ENCODE measurements around the gene LYST. TPM values are rescaled to one million over a fixed set of nuclear protein-coding genes. Genes with fewer than 3 reads are reported as not detected.

LYST gene
- total and polyA plus RNA-seq, 8 donors: 1.7 to 95.6 (median 17.9) TPM

DNA sequence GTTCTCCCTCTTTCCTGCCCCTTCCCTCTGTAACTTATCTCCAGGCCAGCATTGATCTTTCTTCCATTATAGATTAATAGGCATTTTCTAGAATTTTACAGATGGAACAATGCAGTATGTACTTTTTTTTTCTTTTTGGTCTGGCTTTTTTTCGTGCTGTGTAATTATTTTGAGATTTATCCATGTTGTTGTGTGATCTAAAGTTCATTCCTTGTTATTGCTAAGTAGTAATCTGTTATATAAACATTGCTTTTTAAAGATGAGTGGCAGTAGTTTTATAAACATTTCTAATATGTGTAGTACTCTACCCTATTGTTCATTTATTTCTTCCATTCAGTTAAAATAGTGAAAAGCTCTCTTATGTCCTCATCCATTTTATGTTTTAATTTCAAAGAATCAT lies 5.9 kb downstream of the LYST start:
- WGBS, 5 donors: 39 to 66% (median 50%) methylated on average over 1 of the region's 1 CpG

DNA sequence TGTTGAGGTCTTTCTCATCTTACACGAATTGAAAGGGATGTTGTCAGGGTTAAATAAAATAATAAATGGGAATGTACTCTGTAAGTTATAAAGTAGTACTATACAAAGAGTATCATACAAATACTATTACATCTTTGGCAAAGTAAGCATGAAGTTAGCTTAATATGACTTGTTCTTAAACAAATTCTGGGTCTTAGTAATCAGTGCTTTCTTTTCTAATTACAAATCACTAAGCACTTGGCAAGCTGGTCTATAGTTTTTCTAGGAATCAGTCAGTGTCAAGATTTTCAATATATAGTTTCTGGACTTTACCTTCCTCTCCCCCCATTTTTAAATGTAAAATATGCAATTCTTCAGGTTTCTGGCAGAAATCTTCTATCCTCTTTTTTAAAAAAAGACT lies 6.9 kb downstream of the LYST start:
- DNase-seq: no peak
- Histone ChIP-seq H3K27ac (peak overlapping the region in 1 of 5 donors; percentile 17), H3K27me3 (no peaks in the 10 kb centered on the region), H3K9me3 (no peaks in the 10 kb centered on the region), H3K4me3 (no peak overlapping the region), H3K36me3 (no peaks in the 10 kb centered on the region), H3K4me1 (peaks cover 12 to 70% (median 48%) of the 10 kb centered on the region in 4 donors)
- TF ChIP-seq POLR2A (IDR thresholded peaks at IDR 0.05) (no peak), EP300 (IDR thresholded peaks at IDR 0.05) (no peak)
- 54 to 64% (median 64%) methylated on average over 1 of the region's 1 CpG for WGBS, 5 donors
- intact Hi-C loops (cut with DNase I; ENCODE audit: low total_unique reads): no loop called here

More for the DNA sequence above, 5.9 kb downstream of the LYST start:
- H3K9me3 ChIP-seq: no peaks in the 10 kb centered on the region
- intact Hi-C loops (cut with DNase I; ENCODE audit: low total_unique reads): no loop called here
- no peak overlapping the region for H3K27ac ChIP-seq
- H3K4me3 ChIP-seq: no peak overlapping the region
- peaks cover 16 to 74% (median 52%) of the 10 kb centered on the region in 4 donors for H3K4me1 ChIP-seq
- TF ChIP-seq, protein P1, sequence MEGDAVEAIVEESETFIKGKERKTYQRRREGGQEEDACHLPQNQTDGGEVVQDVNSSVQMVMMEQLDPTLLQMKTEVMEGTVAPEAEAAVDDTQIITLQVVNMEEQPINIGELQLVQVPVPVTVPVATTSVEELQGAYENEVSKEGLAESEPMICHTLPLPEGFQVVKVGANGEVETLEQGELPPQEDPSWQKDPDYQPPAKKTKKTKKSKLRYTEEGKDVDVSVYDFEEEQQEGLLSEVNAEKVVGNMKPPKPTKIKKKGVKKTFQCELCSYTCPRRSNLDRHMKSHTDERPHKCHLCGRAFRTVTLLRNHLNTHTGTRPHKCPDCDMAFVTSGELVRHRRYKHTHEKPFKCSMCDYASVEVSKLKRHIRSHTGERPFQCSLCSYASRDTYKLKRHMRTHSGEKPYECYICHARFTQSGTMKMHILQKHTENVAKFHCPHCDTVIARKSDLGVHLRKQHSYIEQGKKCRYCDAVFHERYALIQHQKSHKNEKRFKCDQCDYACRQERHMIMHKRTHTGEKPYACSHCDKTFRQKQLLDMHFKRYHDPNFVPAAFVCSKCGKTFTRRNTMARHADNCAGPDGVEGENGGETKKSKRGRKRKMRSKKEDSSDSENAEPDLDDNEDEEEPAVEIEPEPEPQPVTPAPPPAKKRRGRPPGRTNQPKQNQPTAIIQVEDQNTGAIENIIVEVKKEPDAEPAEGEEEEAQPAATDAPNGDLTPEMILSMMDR (IDR thresholded peaks at IDR 0.05): no peak
- TF ChIP-seq POLR2AphosphoS5 (IDR thresholded peaks at IDR 0.05) (no peak), POLR2A (IDR thresholded peaks at IDR 0.05) (no peak), EP300 (IDR thresholded peaks at IDR 0.05) (no peak)
- H3K36me3 ChIP-seq: no peaks in the 10 kb centered on the region
- DNase-seq: no peak
- H3K27me3 ChIP-seq: no peaks in the 10 kb centered on the region

DNA sequence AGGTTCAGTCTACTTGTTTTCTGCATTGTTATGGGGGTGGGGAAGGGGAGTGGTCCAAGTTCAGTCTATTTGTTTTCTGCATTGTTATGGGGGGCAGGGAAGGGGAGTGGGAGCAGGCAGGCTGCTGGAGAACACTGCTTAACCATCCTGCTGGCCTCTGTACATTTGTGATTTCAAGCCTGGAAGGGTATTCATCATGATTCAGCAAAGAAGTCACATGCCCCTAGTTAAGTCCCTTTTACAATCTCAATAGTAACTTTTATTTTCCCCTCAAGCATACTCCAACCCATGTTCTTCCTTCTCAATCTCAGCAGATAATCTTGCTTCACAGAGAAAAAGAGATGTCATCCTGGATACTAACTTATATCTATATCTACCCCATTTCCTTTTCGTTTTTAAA lies 7.9 kb downstream of the LYST start:
- 69 to 86% (median 82%) methylated on average over 1 of the region's 1 CpG for WGBS, 5 donors
- no peaks in the 10 kb centered on the region for H3K27me3 ChIP-seq
- intact Hi-C loops (cut with DNase I; ENCODE audit: low total_unique reads): no loop called here
- peak overlapping the region in 1 of 5 donors; percentile 17 for H3K27ac ChIP-seq
- H3K36me3 ChIP-seq: no peaks in the 10 kb centered on the region
- TF ChIP-seq, protein P1 (IDR thresholded peaks at IDR 0.05): no peak
- TF ChIP-seq EP300 (IDR thresholded peaks at IDR 0.05) (no peak), POLR2AphosphoS5 (IDR thresholded peaks at IDR 0.05) (no peak), POLR2A (IDR thresholded peaks at IDR 0.05) (no peak)
- H3K9me3 ChIP-seq: no peaks in the 10 kb centered on the region
- no peak overlapping the region for H3K4me3 ChIP-seq
- H3K4me1 ChIP-seq: peaks cover 4 to 70% (median 42%) of the 10 kb centered on the region in 4 donors
- DNase-seq: no peak

DNA sequence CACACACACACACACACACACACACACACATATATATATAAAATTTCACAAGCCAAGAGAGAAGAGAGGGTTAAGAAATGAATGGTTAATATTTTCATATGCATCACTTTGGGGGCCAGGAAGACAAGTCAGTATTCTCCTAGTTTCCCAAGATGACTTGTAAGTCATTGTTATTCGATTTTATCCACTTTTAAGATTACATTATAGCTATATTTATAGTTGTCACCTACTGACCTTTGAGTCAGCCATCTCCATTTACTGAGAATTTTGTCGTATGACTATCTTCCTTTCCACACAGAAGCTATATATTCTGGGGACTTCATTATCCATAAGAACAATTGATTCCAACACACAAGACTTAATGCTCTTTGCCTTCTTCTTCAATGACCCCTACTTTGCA lies 8.9 kb downstream of the LYST start:
- WGBS, 5 donors: 39 to 87% (median 64%) methylated on average over 2 of the region's 2 CpGs
- TF ChIP-seq POLR2A (IDR thresholded peaks at IDR 0.05) (no peak), POLR2AphosphoS5 (IDR thresholded peaks at IDR 0.05) (no peak), EP300 (IDR thresholded peaks at IDR 0.05) (no peak)
- TF ChIP-seq, protein P1 (IDR thresholded peaks at IDR 0.05): no peak
- Histone ChIP-seq H3K36me3 (no peaks in the 10 kb centered on the region), H3K27me3 (no peaks in the 10 kb centered on the region), H3K9me3 (no peaks in the 10 kb centered on the region), H3K4me1 (peaks cover under 1 to 70% (median 39%) of the 10 kb centered on the region in 4 donors), H3K4me3 (no peak overlapping the region), H3K27ac (no peak overlapping the region)
- intact Hi-C loops (cut with DNase I; ENCODE audit: low total_unique reads): no loop called here
- DNase-seq: no peak

DNA sequence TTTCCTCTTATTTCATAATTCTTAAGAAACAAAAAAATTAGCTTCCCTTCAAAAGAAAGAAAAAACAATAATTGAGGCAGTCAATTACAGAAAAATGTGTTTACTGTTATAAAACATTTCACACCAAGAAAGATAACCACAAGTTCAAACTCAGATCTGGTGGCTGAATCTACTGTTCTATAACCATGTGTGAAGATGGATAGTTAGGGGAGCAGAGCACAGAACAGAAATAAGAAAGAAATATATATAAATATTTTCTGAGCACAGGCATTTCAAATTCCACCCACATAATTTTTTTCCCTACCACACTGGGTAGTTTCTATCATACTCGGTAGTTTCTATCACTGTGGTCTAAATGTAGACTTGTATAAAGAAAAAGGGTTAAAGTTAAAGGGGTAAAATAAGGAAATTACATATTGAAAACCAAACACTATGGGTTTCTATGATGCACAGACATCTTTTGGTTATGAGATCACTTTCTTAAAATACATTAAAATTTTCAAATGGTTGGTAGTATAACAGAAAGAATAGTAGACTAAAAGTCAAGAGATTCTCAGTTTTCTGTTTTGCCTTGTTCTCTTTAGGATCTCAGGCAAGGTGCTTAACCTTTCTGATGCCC lies 10.8 kb downstream of the LYST start:
- WGBS, 5 donors: 58 to 80% (median 77%) methylated on average over 1 of the region's 1 CpG
- intact Hi-C loops (cut with DNase I; ENCODE audit: low total_unique reads): no loop called here
- Histone ChIP-seq H3K27ac (no peak overlapping the region), H3K4me3 (no peak overlapping the region), H3K36me3 (no peaks in the 10 kb centered on the region), H3K4me1 (peaks cover 0 to 66% (median 32%) of the 10 kb centered on the region in 4 donors), H3K9me3 (no peaks in the 10 kb centered on the region), H3K27me3 (no peaks in the 10 kb centered on the region)
- DNase-seq: no peak
- TF ChIP-seq EP300 (IDR thresholded peaks at IDR 0.05) (no peak), POLR2AphosphoS5 (IDR thresholded peaks at IDR 0.05) (no peak), POLR2A (IDR thresholded peaks at IDR 0.05) (no peak)
- TF ChIP-seq, protein P1 (IDR thresholded peaks at IDR 0.05): no peak

All from stomach (tissue), 9 donors.